Heart left ventricle (tissue), 16 donors: ENCODE measurements around the gene B4GALT5. TPM values are rescaled to one million over a fixed set of nuclear protein-coding genes. Genes with fewer than 3 reads are reported as not detected.
"Not testable (repeated sequence)": the region's sequence is repeated elsewhere in the genome, so short reads cannot be mapped to it uniquely, and the experiment has no call there.

Source experiments
- ATAC-seq, 4 donors: fragments of 200-7000 bp; cut with Tn5 transposase; one replicate each; pipeline ENCODE4 v1.9.1; 2020 to 2022; ENCODE audit warnings: moderate library complexity in 4 of 4, mild to moderate bottlenecking in 3 of 4, moderate number of reproducible peaks in 1 of 4
- DNase-seq, 5 donors: peaks; one replicate each; pipeline ENCODE4 v3.0.0-alpha.2; 2020
- H3K27ac ChIP-seq, 12 donors: fragments of 200-600 bp; sonication (generic) in 4 of 12; one replicate each; pipeline versions ENCODE4 v1.5.0 to v1.8.0; 2016 to 2022; ENCODE audit warnings: mild to moderate bottlenecking in 2 of 12
- H3K27me3 ChIP-seq, 9 donors: fragments of 200-600 bp; sonication (generic) in 2 of 9; one replicate each; pipeline versions ENCODE4 v1.5.1 to v1.8.0; 2016 to 2022; ENCODE audit warnings: mild to moderate bottlenecking in 3 of 9
- H3K36me3 ChIP-seq, 9 donors: fragments of 200-600 bp; sonication (generic) in 2 of 9; one replicate each; pipeline versions ENCODE4 v1.5.0 to v1.8.0; 2018 to 2022; ENCODE audit warnings: mild to moderate bottlenecking in 2 of 9
- H3K4me1 ChIP-seq, 12 donors: fragments of 200-600 bp; sonication (generic) in 4 of 12; one replicate each; pipeline versions ENCODE4 v1.5.0 to v1.8.0; 2016 to 2022; ENCODE audit warnings: mild to moderate bottlenecking in 3 of 12
- H3K4me3 ChIP-seq, 12 donors: fragments of 200-600 bp; sonication (generic) in 4 of 12; one replicate each; pipeline versions ENCODE4 v1.5.0 to v1.8.0; 2017 to 2022; ENCODE audit warnings: mild to moderate bottlenecking in 9 of 12, moderate library complexity in 4 of 12
- H3K9me3 ChIP-seq, 12 donors: fragments of 200-600 bp; sonication (generic) in 4 of 12; one replicate each; pipeline versions ENCODE4 v1.5.0 to v1.8.0; 2016 to 2022; ENCODE audit warnings: mild to moderate bottlenecking in 1 of 12
- CTCF ChIP-seq, 12 donors: fragments of 200-600 bp; sonication (generic) in 4 of 12; IDR thresholded peaks; one replicate each; pipeline versions ENCODE4 v1.5.0 to v1.8.0; 2018 to 2022; ENCODE audit warnings: antibody characterized with exemption in 12 of 12, mild to moderate bottlenecking in 5 of 12
- POLR2A ChIP-seq, 2 donors: fragments of 450-650 bp; IDR thresholded peaks; one replicate each; pipeline ENCODE4 v1.6.1; 2017; ENCODE audit warnings: antibody characterized with exemption in 2 of 2, mild to moderate bottlenecking in 2 of 2, moderate library complexity in 2 of 2
- WGBS, 4 donors: extraction: QIAGEN DNeasy Blood & Tissue Kit in 2 of 4; methylation state at CpG; one replicate each; pipeline versions ENCODE4 v1.1.5 to v1.1.7; 2013 to 2018; 5-methylcytosine and 5-hydroxymethylcytosine counted together
- intact Hi-C, 10 donors: fragments of 100-400 bp; cut with DNase I; formaldehyde crosslinking; loops; one replicate each; pipeline versions ENCODE4 v1.11.1 to v1.14.2; 2022
- polyA plus RNA-seq, 2 donors: library from polyadenylated mRNA; stranded (reverse); fragments of 200-250 nt; gene quantifications; one replicate each; pipeline ENCODE4 v1.2.3, GENCODE V29; 2013
- total RNA-seq, 9 donors: library from RNA; depleted of rRNA in 2 of 9; stranded (reverse); fragments of >200 nt in 2 of 9; fragmentation: NEBNext Ultra II Directional in 3 of 9; extraction: Animal tissue kit (Norgen Biotek cat#: 25700) in 3 of 9; gene quantifications; one replicate each; pipeline versions ENCODE4 v1.1.0 to v1.2.4, GENCODE V29; 2016 to 2023
- donor health status: ischemic (EF 13 %, LVEDD 7.1; RV severe dilation, severe dysfunction).
- donor health status: healthy with polysubstance abuse.
- donor health status: DM: no; HTN: yes; CAD: no.
- donor health status: DM: no; HTN: no; CAD: no.
- donor health status: ischemic (EF 25% LVEDD 6.9; RV normal size, moderate dysfunction).
- donor health status: ischemic (EF 25% LVEDD 5.7; RV mildly dilated, moderate dysfunction).
- donor health status: healthy.
- donor health status: DM: yes; HTN: yes; CAD: no.
- donor health status: ischemic (EF 35%, LVEDD 5.7; RV mildly dilated, moderate dysfunction).
- donor health status: nonischemic (EF 11% LVEDD 7.7; RV severe dilation, severe dysfunction).
- donor health status: DM: yes; HTN: yes; CAD: no.
- donor health status: PGD.
- donor health status: ischemic (EF 29% LVEDD 5.4; RV normal size, mild dysfunction).
- donor health status: nonischemic (EF 23%, LVEDD 6.1; RV moderate dilation, normal function).

The B4GALT5 gene
- total and polyA plus RNA-seq, 11 donors = 7.0 to 60.4 (median 29.3) TPM

- intact Hi-C loops = no loop called here
- WGBS, 4 donors = 82 to 90% (median 87%) methylated on average over 11 to 12 of the region's 12 CpGs
These were observed 93.1 kb downstream of the B4GALT5 start for GRCh38 chr20:49620364-49621240.

GRCh38 chr20:49619113-49620048 is 94.3 kb downstream of the B4GALT5 start:
- 95 to 96% (median 95%) methylated on average over 4 of the region's 4 CpGs for WGBS, 4 donors
- no peaks in the 10 kb centered on the region for H3K27me3 ChIP-seq
- peaks cover 0 to 11% (median 0%) of the 10 kb centered on the region in 12 donors for H3K4me1 ChIP-seq
- ATAC-seq (no peak), DNase-seq (no peak)
- H3K27ac ChIP-seq = no peak overlapping the region
- TF ChIP-seq CTCF (IDR thresholded peaks at IDR 0.05) (no peak), POLR2A (IDR thresholded peaks at IDR 0.05) (no peak)
- no peaks in the 10 kb centered on the region for H3K36me3 ChIP-seq
- peaks cover 0 to 16% (median 5%) of the 10 kb centered on the region in 12 donors for H3K9me3 ChIP-seq
- intact Hi-C loops = loop anchor here in 8 of 10 donors (5.0 to 10.0 kb wide), 6 partner anchors 95 to 305 kb away; partner anchors contain the start of genes B4GALT5 (in 4 of the 8), SLC9A8 (in 2 of the 8) and SPATA2 (in 1 of the 8)
- no peak overlapping the region for H3K4me3 ChIP-seq

More at GRCh38 chr20:49620364-49621240, 93.1 kb downstream of the B4GALT5 start:
- no peak overlapping the region for H3K4me3 ChIP-seq
- ATAC-seq (no peak), DNase-seq (no peak)
- no peaks in the 10 kb centered on the region for H3K36me3 ChIP-seq
- peaks cover 0 to 7% (median 3%) of the 10 kb centered on the region in 12 donors for H3K4me1 ChIP-seq
- H3K9me3 ChIP-seq = peaks cover 0 to 16% (median 5%) of the 10 kb centered on the region in 12 donors
- no peaks in the 10 kb centered on the region for H3K27me3 ChIP-seq
- no peak overlapping the region for H3K27ac ChIP-seq
- TF ChIP-seq CTCF (IDR thresholded peaks at IDR 0.05) (no peak), POLR2A (IDR thresholded peaks at IDR 0.05) (no peak)

GRCh38 chr20:49618289-49618688 is 95.4 kb downstream of the B4GALT5 start:
- 43 to 54% (median 49%) methylated on average over 2 of the region's 2 CpGs for WGBS, 4 donors
- TF ChIP-seq CTCF (IDR thresholded peaks at IDR 0.05) (no peak), POLR2A (IDR thresholded peaks at IDR 0.05) (no peak)
- Histone ChIP-seq H3K36me3 (no peaks in the 10 kb centered on the region), H3K4me1 (peaks cover 0 to 13% (median under 1%) of the 10 kb centered on the region in 12 donors), H3K27me3 (no peaks in the 10 kb centered on the region), H3K27ac (no peak overlapping the region), H3K9me3 (peaks cover 0 to 16% (median 5%) of the 10 kb centered on the region in 12 donors), H3K4me3 (no peak overlapping the region)
- ATAC-seq (no peak), DNase-seq (no peak)
- intact Hi-C loops = loop anchor here in 8 of 10 donors (5.0 to 10.0 kb wide), 6 partner anchors 97 to 307 kb away; partner anchors contain the start of genes B4GALT5 (in 4 of the 8), SLC9A8 (in 2 of the 8) and SPATA2 (in 1 of the 8)

- H3K27ac ChIP-seq, DNase-seq, ATAC-seq, H3K4me3 ChIP-seq, H3K36me3 ChIP-seq, H3K27me3 ChIP-seq: not testable (repeated sequence)
- intact Hi-C loops = loop anchor here in 8 of 10 donors (5.0 to 10.0 kb wide), 6 partner anchors 97 to 307 kb away; partner anchors contain the start of genes B4GALT5 (in 4 of the 8), SLC9A8 (in 2 of the 8) and SPATA2 (in 1 of the 8)
- Histone ChIP-seq H3K4me1 (peaks cover 0 to 22% (median 1%) of the 10 kb centered on the region in 12 donors), H3K9me3 (peaks cover 0 to 11% (median 4%) of the 10 kb centered on the region in 12 donors)
- WGBS, 4 donors = 59 to 83% (median 79%) methylated on average over 2 to 3 of the region's 3 CpGs
These were observed 96.3 kb downstream of the B4GALT5 start for GRCh38 chr20:49617394-49617793.
